ENCODE measurements around the gene BLVRA. TPM values are rescaled to one million over a fixed set of nuclear protein-coding genes. Genes with fewer than 3 reads are reported as not detected.
"Not testable (repeated sequence)": the region's sequence is repeated elsewhere in the genome, so short reads cannot be mapped to it uniquely, and the experiment has no call there.

The BLVRA gene
- total RNA-seq, 1 donor from 2014 or later = 21.7 TPM

DNA sequence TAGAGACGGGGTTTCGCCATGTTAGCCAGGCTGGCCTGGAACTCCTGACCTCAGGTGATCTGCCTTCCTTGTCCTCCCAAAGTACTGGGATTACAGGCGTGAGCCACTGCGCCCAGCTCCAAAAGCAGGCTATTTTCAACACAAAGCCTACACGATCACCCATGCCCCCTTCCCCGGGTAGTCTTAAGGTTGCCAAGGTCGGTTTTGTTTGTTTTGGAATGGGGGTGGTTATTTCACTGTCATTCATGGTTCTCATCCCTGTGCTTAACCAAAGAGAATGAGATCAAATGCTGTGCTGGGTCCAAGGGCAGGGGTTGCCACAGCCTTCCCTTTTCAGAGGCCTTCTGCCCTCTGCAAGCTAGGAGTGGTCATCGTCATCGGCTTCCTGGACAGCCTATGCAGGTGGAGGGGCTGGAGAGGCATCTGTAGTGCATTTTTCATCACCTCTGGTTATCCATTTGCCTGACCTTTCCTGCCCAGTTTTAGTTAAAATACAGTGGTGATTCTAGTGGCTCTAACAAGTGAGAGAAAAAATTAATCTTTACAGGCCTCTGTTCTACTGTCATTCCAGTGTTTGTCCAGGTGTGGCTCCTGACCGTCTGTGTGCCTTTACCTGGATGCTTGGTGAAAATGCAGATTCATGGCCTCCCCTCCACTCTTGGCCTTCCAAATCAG, 11.4 kb downstream of the BLVRA start:
- no peak for DNase-seq

DNA sequence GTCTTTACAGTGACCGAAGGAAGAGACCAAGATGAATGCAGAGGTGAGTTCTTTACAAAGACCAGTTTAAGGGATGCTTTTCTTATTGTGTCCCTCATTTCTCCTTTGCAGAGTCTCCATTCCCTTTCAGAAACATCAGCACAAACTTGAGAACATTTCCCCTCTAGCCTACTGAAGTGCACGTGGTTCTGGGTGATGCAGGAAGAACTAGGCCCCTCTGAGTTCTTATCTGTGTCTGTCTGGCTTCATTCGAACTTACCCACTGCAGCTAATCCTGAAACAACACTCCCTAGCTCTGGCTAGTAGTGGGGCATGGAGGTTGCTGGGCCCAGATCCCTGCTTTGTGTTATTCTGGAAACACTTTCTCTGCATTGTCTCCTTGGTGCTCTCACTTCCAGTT, 12.6 kb downstream of the BLVRA start:
- no peak for DNase-seq

DNA sequence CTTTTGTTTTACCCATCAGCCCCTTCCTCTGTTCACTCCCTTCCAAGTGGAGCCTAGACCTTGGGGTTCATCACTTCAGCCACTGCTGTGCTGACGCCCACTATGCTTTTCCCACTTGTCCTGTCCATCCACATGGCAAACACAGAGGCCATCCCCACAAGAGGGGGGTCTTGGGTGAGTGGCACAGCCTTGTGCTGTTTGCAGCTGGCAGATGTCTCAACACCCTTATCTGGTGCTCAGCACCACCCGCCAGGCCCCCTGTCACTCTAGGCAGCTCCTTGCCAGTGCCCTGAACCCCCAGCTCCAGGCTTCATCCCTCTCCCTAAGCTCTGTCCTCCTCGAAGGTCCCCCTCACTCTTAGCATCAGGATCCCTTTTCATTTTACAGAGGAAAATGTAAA, 13.1 kb downstream of the BLVRA start:
- no peak for DNase-seq

DNA sequence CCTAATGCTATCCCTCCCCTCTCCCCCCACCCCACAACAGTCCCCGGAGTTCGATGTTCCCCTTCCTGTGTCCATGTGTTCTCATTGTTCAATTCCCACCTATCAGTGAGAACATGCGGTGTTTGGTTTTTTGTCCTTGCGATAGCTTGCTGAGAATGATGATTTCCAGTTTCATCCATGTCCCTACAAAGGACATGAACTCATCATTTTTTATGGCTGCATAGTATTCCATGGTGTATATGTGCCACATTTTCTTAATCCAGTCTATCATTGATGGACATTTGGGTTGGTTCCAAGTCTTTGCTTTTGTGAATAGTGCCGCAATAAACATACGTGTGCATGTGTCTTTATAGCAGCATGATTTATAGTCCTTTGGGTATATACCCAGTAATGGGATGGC, 14.8 kb downstream of the BLVRA start:
- not testable (repeated sequence) for DNase-seq

DNA sequence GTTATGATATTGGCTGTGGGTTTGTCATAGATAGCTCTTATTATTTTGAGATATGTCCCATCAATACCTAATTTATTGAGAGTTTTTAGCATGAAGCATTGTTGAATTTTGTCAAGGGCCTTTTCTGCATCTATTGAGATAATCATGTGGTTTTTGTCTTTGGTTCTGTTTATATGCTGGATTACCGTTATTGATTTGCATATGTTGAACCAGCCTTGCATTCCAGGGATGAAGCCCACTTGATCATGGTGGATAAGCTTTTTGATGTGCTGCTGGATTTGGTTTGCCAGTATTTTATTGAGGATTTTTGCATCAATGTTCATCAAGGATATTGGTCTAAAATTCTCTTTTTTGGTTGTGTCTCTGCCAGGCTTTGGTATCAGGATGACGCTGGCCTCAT, 16.8 kb downstream of the BLVRA start:
- not testable (repeated sequence) for DNase-seq

DNA sequence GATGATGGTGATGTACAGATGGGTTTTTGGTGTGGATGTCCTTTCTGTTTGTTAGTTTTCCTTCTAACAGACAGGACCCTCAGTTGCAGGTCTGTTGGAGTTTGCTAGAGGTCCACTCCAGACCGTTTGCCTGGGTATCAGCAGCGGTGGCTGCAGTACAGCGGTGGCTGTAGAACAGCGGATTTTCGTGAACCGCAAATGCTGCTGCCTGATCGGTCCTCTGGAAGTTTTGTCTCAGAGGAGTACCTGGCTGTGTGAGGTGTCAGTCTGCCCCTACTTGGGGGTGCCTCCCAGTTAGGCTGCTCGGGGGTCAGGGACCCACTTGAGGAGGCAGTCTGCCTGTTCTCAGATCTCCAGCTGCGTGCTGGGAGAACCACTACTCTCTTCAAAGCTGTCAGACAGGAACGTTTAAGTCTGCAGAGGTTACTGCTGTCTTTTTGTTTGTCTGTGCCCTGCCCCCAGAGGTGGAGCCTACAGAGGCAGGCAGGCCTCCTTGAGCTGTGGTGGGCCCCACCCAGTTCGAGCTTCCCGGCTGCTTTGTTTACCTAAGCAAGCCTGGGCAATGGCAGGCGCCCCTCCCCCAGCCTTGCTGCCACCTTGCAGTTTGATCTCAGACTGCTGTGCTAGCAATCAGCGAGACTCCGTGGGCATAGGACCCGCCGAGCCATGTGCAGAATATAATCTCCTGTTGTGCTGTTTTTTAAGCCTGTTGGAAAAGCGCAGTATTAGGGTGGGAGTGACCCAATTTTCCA, 20.0 kb downstream of the BLVRA start:
- DNase-seq = not testable (repeated sequence)

DNA sequence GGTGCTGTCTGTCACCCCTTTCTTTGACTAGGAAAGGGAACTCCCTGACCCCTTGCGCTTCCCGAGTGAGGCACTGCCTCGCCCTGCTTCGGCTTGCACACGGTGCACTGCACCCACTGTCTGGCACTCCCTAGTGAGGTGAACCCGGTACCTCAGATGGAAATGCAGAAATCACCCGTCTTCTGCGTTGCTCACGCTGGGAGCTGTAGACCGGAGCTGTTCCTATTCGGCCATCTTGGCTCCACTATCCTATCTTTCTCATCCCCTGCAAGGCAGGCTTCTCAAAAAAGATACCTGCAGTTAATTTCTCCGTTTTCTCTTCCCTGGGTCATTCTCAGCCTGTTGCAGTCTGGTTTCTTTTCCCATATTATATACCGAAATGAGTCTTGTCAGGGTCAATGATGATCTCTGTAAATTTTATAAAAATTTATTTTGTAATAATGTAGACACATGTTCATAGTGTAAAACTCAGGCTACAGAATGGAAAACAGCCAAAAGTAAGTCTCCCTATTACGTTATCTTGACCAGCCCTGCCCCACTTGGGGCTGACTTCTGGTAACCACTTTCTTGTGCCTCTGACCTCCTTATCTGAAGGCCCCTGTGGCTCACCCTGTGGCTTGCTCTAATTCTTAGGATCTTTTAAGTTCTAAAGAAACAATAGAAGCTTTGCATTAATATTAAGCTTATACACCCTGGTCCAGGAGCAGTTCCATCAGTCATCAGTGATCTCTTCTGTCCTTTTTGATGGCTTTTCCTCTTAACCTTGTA, 20.7 kb downstream of the BLVRA start:
- DNase-seq = no peak

DNA sequence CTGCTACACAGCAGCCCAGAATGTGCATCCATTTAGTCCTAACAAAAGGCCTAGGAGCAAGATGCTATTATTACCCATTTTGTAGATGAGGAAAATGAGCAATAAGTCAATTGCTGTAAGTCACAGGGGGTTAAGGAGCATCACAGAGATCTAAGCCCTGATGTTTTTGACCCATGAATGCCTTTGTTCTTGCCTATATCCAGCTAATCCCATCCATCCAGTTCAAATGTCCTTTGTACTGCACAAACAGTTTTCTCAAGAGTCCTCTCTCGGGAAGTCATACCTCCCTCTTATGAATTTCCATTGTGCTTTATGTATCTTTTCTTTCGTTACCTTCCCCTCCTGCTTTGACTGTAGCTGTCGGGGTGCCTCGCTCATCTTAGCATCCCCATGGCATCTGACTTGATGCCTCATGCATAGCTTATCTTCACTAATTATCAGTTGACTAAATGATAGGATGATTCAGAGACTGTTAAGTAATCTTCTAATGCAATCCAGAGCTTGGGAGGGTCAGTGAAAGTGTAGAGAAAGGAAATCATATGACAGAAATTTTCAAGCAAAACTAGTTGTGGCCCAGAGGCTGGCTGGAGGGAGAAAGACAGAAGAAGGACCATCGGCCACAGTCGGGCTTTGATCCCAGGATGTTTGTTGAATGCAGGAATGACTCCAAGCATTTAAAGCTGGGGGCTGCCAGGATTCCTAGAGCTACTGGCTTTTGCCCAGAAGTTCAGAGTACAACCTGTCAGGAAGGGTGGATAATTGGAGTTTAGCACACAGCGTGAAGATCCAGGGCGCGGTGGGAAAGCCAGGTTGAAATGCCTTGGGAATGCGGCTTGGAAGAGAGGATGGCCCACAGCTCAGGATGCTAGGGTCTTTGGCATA, 23.5 kb downstream of the BLVRA start:
- DNase-seq = no peak

DNA sequence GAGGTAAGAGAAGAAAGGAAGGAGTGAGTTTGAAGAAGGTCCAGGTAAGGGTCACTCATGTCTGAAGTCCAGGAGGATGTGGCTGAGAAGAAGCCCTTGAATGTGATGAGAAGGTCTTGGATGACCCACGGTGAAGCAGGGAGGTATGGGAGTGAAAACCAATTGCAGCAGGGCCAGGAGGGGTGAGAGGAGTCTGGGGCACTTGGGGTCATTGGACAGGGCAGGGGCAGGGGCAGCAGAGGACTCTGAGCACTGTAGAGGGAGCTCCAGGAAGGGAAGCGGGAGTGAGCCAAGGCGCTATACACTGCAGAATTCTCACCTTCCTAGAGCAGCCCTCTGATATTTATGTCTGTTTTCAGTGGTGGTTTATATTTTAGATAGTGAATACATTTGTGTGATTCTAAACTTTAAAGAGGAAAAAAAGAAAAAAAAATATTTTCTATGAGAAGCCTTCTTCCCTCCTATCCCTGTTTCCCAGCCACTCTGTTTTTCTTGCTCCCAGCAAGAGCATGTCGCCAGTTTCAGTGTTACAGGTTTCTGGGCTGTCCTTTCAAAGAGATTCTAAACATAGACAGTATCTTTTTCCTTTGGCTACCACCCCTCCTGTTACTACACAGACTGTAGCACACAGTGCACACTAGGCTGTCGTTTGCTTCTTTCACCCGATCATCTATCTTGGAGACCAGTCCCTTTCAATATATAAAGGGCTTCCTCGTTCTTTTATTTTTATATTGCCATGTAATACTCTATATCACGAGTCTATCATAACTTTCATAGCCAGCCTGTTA, 24.5 kb downstream of the BLVRA start:
- no peak for DNase-seq

DNA sequence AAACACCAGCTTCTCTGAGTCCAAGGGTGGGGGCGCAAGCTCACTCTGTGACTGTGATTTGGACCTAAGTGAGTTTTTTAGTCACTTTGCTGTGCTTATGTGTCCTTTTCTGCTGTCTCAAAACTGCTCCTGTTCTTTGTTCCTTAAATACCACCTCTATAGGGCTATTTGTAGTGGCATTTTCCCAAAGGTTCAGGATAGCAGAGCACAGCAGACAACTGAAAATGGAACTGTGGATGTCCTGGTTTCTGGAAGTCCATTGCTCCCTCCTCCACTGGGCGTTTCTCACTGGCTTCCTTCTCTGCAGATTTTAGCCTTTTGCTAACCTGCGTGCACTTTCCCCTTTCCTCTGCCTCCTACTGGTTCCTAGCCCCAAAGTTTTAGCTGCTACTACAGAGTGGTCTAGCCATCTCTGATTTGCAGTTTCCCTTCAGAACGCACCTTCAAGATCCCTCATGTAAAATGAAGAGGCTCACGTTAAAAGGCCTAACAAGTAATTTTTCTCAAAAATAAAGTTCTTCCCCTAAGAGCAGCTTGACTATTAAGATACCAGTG, 25.6 kb downstream of the BLVRA start:
- no peak for DNase-seq

DNA sequence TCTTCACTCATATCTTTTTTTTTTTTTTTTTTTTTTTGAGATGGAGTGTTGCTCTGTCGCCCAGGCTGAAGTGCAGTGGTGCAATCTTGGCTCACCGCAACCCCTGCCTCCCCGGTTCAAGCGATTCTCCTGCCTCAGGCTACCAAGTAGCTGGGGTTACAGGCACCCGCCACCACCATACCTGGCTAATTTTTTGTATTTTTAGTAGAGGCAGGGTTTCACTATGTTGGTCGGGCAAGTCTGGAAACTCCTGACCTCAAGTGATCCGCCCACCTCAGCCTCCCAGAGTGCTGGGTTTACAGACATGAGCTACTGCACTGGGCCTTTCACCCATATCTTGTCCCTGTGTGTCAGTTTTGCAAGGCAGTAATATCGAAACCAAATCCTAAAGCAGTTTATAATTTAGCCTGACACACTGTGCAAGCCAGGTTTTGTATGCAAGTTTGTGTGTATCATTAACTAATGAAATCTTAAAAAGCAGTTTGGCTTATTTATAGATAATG, 26.2 kb downstream of the BLVRA start:
- DNase-seq = not testable (repeated sequence)

DNA sequence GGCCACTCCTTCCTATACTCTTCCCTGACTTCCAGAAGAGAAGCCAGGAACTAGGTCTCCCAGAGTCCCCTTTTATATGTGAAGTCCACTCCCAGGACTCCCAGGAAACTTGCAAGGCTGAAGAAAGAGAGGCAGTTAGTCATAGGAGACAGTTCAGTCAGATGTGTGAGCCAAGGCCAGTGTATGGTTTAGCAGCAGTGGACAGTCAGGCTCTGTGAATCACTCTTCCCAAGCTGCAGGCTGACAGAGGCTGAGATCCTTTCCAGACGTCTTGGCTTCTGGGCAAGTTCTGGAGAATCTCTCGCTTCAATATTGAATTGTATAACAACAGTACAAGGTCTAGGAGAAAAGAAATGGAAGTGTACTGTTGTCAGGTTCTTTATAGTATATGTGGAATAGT, 26.9 kb downstream of the BLVRA start:
- DNase-seq = no peak

DNA sequence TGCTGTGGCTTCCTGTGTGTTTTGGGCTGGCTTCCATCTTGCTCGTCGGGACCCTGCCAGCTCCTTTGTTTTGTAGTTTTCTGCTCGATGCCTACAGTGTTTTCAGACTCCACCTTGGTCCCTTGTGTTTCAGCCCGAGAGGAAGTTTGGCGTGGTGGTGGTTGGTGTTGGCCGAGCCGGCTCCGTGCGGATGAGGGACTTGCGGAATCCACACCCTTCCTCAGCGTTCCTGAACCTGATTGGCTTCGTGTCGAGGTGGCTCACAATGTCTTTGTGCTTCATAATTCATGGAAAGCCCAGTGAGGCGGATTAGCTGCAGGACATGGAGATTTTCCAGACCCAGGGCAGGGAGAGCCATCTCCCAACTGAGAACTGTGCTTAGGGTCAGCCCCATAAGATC, 29.3 kb downstream of the BLVRA start:
- DNase-seq = no peak

DNA sequence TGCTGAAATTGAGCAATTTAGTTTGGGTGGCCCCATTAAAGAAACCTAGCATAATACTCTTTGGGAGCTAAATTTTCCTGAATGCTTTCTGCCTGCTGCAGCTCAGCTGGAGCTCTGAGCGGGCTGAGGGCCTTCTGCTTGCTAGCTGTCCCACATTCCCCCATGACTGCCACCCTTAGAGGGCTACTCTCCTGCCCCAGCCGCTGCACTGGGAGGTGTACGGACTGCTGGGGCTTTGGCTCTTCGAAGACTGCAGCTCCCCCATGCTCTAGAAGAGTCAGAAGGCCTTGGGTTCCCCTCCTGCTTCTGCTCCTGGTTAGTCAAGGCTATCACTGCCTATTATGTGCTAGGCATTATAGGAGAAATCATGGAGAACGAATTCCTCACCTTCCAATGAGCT, 31.5 kb downstream of the BLVRA start:
- DNase-seq = no peak

DNA sequence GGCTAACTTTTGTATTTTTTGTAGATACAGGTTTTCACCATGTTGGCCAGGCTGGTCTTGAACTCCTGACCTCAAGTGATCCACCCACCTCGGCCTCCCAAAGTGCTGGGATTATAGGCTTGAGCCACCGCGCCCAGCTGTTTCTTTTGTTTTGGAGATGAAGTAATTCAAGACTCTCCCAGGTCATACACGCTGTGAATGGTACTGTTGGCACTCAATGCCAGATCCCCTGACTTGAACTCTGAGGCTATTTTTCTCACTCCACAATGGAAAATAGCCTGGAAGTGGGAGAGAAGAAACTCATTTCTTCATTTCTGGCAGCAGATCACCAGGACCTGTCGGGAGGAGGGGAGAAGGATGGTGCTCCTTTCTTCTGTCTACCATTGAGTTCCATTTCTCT, 32.4 kb downstream of the BLVRA start:
- DNase-seq = no peak

DNA sequence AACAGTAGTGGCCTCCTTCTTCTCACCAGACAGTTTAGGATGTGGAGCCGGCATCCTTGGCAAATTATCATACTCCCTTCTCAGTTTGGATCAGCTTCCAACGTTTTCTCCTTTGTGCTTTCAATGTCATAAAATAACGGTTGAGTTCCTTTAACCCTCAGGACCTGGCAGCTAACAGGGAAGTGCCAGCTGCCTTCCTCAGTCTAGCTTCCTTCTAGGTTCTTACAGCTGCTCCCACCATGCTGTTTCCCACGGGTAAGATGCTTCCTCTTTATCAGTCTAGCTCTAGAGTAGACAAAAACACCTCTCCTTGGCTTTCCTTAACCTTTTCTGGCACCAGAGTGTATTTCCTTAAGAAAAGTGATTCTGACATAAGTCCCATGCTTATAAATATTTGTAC, 33.2 kb downstream of the BLVRA start:
- no peak for DNase-seq

DNA sequence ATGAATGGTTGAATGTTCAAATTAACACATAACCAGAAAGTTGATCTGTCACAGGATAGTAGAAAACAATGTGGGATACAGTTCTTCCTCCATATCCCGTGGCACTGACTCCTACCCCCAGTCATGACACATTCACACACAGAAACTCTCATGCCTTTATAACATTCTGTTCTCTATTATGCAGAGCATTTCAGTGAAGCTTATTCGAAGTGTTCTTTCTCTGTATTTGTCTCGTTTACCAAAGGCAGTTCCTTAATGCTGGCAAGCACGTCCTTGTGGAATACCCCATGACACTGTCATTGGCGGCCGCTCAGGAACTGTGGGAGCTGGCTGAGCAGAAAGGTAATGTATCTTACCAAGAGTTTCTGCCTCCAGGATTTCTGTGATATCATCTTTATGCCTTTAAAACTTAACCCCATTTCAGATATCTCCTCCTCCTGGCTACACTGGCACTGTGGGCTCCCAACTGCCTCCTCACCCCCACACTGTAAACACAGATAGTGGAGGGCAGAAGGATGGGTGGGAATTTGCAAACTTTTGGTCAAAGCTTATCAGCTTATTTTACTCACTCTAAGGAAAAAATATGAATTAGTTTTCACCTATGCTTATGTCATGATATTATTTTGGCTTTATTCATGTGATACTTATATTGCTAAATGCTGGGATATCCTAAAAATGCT, 34.1 kb downstream of the BLVRA start:
- no peak for DNase-seq

DNA sequence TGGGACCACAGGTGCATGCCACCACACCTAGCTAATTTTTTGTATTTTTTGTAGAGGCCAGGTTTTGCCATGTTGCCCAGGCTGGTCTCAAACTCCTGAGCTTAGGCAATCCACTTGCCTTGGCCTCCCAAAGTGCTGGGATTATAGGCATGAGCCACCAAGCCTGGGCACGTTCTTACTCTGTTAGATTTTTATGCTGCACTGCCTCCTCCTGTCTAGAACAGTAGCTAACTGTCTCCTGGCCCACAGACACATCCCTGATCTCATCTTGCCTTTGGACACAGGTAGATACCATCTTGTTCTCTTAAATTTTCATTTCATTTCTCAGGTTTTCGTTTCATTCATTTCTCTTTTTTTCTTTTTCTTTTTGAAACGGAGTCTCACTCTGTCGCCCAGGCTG, 41.1 kb downstream of the BLVRA start:
- DNase-seq = no peak

DNA sequence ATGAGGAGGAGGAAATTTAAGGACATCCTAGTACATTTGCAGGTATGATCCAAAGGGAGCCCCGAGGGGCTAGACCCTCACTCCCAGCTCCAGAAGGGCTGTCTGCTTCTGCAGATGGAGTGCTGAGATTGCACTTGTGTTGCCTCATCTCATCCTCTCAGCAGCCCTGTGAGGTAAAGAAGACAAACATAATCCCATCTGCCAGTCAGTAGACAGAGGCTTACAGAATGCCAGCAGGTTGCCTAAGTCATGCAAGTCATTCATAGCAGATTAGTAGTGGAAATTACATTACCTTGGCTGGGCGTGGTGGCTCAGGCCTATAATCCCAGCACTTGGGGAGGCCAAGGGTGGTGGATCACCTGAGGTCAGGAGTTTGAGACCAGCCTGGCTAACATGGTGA, 45.4 kb downstream of the BLVRA start:
- no peak for DNase-seq

DNA sequence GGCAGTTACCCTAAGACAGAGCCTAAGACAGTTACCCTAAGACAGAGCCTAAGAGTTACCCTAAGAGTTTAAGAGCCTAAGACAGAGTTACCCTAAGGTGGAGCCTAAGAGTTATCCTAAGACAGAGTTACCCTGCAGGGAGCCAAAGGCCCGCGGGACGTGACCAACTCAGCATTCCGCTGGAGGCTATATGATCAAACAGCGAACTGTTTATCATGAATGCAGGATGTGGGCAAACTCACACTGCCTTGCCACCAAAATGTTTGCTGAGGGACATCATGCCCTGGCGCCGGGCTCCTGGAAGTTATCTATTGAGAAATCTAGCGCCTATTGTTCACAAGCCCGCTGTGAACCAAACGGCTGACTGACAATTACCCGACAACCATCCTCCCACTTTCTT, 49.9 kb downstream of the BLVRA start:
- DNase-seq = no peak

All from occipital lobe (tissue), 2 donors.